Measurements from ENCODE around the gene MRPL58. TPM values are rescaled to one million over a fixed set of nuclear protein-coding genes. Genes with fewer than 3 reads are reported as not detected.
"Not testable (repeated sequence)": the region's sequence is repeated elsewhere in the genome, so short reads cannot be mapped to it uniquely, and the experiment has no call there.

Gene MRPL58
- total RNA-seq, 4 donors from 2014 or later = 32.1 to 51.9 (median 46.0) TPM

GRCh38 chr17:75003070-75003956 is 9.2 kb upstream of the MRPL58 start:
- TF ChIP-seq POLR2A (IDR thresholded peaks at IDR 0.05) = no peak
- TF ChIP-seq EP300 (IDR thresholded peaks at IDR 0.05) = no peak
- TF ChIP-seq CTCF (IDR thresholded peaks at IDR 0.05) = no peak
- Histone ChIP-seq H3K27me3 (no peaks in the 10 kb centered on the region), H3K4me1 (no peaks in the 10 kb centered on the region), H3K36me3 (peaks cover 0 to 61% (median 0%) of the 10 kb centered on the region in 3 donors), H3K27ac (no peak overlapping the region), H3K9me3 (no peaks in the 10 kb centered on the region), H3K4me3 (no peak overlapping the region)
- no peak for DNase-seq (ENCODE audit: low spot score in 2 of 2)
- WGBS, 2 donors = 77 to 88% methylated on average over 36 to 76 of the region's 76 CpGs

- no peak overlapping the region for H3K27ac ChIP-seq
- TF ChIP-seq CTCF (IDR thresholded peaks at IDR 0.05) (no peak), POLR2A (IDR thresholded peaks at IDR 0.05) (no peak), EP300 (IDR thresholded peaks at IDR 0.05) (no peak)
- WGBS, 2 donors = 88 to 91% methylated on average over 8 to 19 of the region's 19 CpGs
- no peaks in the 10 kb centered on the region for H3K27me3 ChIP-seq
- H3K4me1 ChIP-seq = no peaks in the 10 kb centered on the region
- no peak overlapping the region for H3K4me3 ChIP-seq
- no peaks in the 10 kb centered on the region for H3K9me3 ChIP-seq
- DNase-seq (ENCODE audit: low spot score in 2 of 2) = no peak
- H3K36me3 ChIP-seq = peaks cover 0 to 61% (median 0%) of the 10 kb centered on the region in 3 donors
Observed at GRCh38 chr17:75003957-75004355, 8.5 kb upstream of the MRPL58 start.

- 95 to 96% methylated on average over 2 to 3 of the region's 3 CpGs for WGBS, 2 donors
- Histone ChIP-seq H3K36me3 (peaks cover 0 to 60% (median 0%) of the 10 kb centered on the region in 3 donors), H3K4me3 (no peak overlapping the region), H3K4me1 (no peaks in the 10 kb centered on the region), H3K9me3 (no peaks in the 10 kb centered on the region), H3K27me3 (no peaks in the 10 kb centered on the region), H3K27ac (no peak overlapping the region)
- TF ChIP-seq CTCF (IDR thresholded peaks at IDR 0.05) = no peak
- TF ChIP-seq POLR2A (IDR thresholded peaks at IDR 0.05) = no peak
- TF ChIP-seq EP300 (IDR thresholded peaks at IDR 0.05) = no peak
- DNase-seq (ENCODE audit: low spot score in 2 of 2) = no peak
Observed at GRCh38 chr17:75004371-75004770, 8.1 kb upstream of the MRPL58 start.

GRCh38 chr17:75005291-75005690 is 7.2 kb upstream of the MRPL58 start:
- peaks cover 0 to 52% (median 0%) of the 10 kb centered on the region in 3 donors for H3K36me3 ChIP-seq
- 80 to 91% methylated on average over 8 of the region's 8 CpGs for WGBS, 2 donors

GRCh38 chr17:75006084-75006483 is 6.4 kb upstream of the MRPL58 start:
- 96% methylated on average over 6 of the region's 6 CpGs for WGBS, 2 donors
- H3K4me1 ChIP-seq, H3K27me3 ChIP-seq: not testable (repeated sequence)

More at GRCh38 chr17:75005291-75005690, 7.2 kb upstream of the MRPL58 start:
- TF ChIP-seq CTCF (IDR thresholded peaks at IDR 0.05) (no peak), EP300 (IDR thresholded peaks at IDR 0.05) (no peak), POLR2A (IDR thresholded peaks at IDR 0.05) (no peak)
- Histone ChIP-seq H3K4me1 (no peaks in the 10 kb centered on the region), H3K27ac (no peak overlapping the region), H3K27me3 (no peaks in the 10 kb centered on the region), H3K9me3 (no peaks in the 10 kb centered on the region), H3K4me3 (no peak overlapping the region)
- DNase-seq (ENCODE audit: low spot score in 2 of 2) = no peak

More at GRCh38 chr17:75006084-75006483, 6.4 kb upstream of the MRPL58 start:
- H3K27ac ChIP-seq; H3K9me3 ChIP-seq; H3K4me3 ChIP-seq; DNase-seq (ENCODE audit: low spot score in 2 of 2): not testable (repeated sequence)
- H3K36me3 ChIP-seq = peaks cover 0 to 47% (median 0%) of the 10 kb centered on the region in 3 donors
